Omental fat pad (tissue), 4 donors: ENCODE results near the gene SCAMP4. TPM values are rescaled to one million over a fixed set of nuclear protein-coding genes. Genes with fewer than 3 reads are reported as not detected.

Experiments used
- ATAC-seq: fragments of 150-250 bp; one replicate; pipeline ENCODE4 v1.9.1; 2016; ENCODE audit warnings: mild to moderate bottlenecking, moderate library complexity; ENCODE audit not compliant: low FRiP score
- DNase-seq: peaks from one replicate; pipeline ENCODE4 v3.0.0-alpha.2; 2019; ENCODE audit warnings: low spot score
- CTCF ChIP-seq, 3 donors: fragments of 450-650 bp; IDR thresholded peaks; one replicate each; pipeline ENCODE4 v1.5.1; 2016 to 2017; ENCODE audit warnings: antibody characterized with exemption in 3 of 3, mild to moderate bottlenecking in 3 of 3, moderate library complexity in 2 of 3
- total RNA-seq, 4 donors: library from RNA; depleted of rRNA; stranded (reverse); fragments of >200 nt; gene quantifications; one replicate each; pipeline ENCODE4 v1.1.0, GENCODE V29; 2016

SCAMP4 gene
- total RNA-seq, 4 donors from 2014 or later = 38.0 to 57.8 (median 45.6) TPM

- ATAC-seq = no peak
- DNase-seq = no peak
- no peak for TF ChIP-seq CTCF (IDR thresholded peaks at IDR 0.05)
These were observed 44.3 kb downstream of the SCAMP4 start for GRCh38 chr19:1949304-1950101.

GRCh38 chr19:1950640-1951039 is 45.4 kb downstream of the SCAMP4 start:
- TF ChIP-seq CTCF (IDR thresholded peaks at IDR 0.05) = no peak
- no peak for ATAC-seq

GRCh38 chr19:1952635-1953034 is 47.4 kb downstream of the SCAMP4 start:
- TF ChIP-seq CTCF (IDR thresholded peaks at IDR 0.05) = no peak
- ATAC-seq (no peak), DNase-seq (no peak)

More at GRCh38 chr19:1950640-1951039, 45.4 kb downstream of the SCAMP4 start:
- DNase-seq = no peak

- ATAC-seq (no peak), DNase-seq (no peak)
- TF ChIP-seq CTCF (IDR thresholded peaks at IDR 0.05) = no peak
These were observed 47.8 kb downstream of the SCAMP4 start for GRCh38 chr19:1953037-1953436.

GRCh38 chr19:1953441-1954094 is 48.4 kb downstream of the SCAMP4 start:
- TF ChIP-seq CTCF (IDR thresholded peaks at IDR 0.05) = no peak
- DNase-seq (no peak), ATAC-seq (no peak)

GRCh38 chr19:1954532-1954933 is 49.3 kb downstream of the SCAMP4 start:
- no peak for TF ChIP-seq CTCF (IDR thresholded peaks at IDR 0.05)
- no peak for DNase-seq
- ATAC-seq = no peak
